Astrocyte (in vitro differentiated cells and primary cell): ENCODE results near the gene CAND2. TPM values are rescaled to one million over a fixed set of nuclear protein-coding genes. Genes with fewer than 3 reads are reported as not detected.

ENCODE experiments used
- DNase-seq: peaks from one replicate; pipeline ENCODE4 v3.0.0-alpha.2; 2010; ENCODE audit warnings: low read depth
- FAIRE-seq: peaks from 2 replicates; lab custom pipeline; 2011; peaks lifted over from hg19 to GRCh38; lab: Jason Lieb, UNC
- H2AFZ ChIP-seq: 2 replicates; pipeline ENCODE4 v1.6.0; 2012; ENCODE audit warnings: low read depth, low read length, inconsistent platforms
- H3K27ac ChIP-seq: 2 replicates; pipeline ENCODE4 v1.5.1; 2011; ENCODE audit warnings: low read depth, low read length, inconsistent platforms
- H3K27me3 ChIP-seq: 2 replicates; pipeline ENCODE4 v1.6.0; 2011; ENCODE audit warnings: low read length, inconsistent platforms; ENCODE audit not compliant: insufficient read depth
- H3K36me3 ChIP-seq: 2 replicates; pipeline ENCODE4 v1.5.1; 2011; ENCODE audit warnings: low read length, inconsistent platforms; ENCODE audit not compliant: insufficient read depth
- H3K4me1 ChIP-seq: 2 replicates; pipeline ENCODE4 v1.5.1; 2011; ENCODE audit warnings: low read length, inconsistent platforms; ENCODE audit not compliant: insufficient read depth
- H3K4me2 ChIP-seq: 2 replicates; pipeline ENCODE4 v1.6.0; 2012; ENCODE audit warnings: low read length, inconsistent platforms
- H3K4me3 ChIP-seq: 2 replicates; pipeline ENCODE4 v1.5.1; 2011; ENCODE audit warnings: low read depth, mild to moderate bottlenecking, low read length, inconsistent platforms; ENCODE audit not compliant: insufficient read depth
- H3K79me2 ChIP-seq: 2 replicates; pipeline ENCODE4 v1.6.0; 2012; ENCODE audit warnings: mild to moderate bottlenecking, low read length, inconsistent platforms; ENCODE audit not compliant: insufficient read depth
- H3K9ac ChIP-seq: 2 replicates; pipeline ENCODE4 v1.6.0; 2012; ENCODE audit warnings: mild to moderate bottlenecking, low read length, inconsistent platforms
- H3K9me3 ChIP-seq: 2 replicates; pipeline ENCODE4 v1.5.1; 2012; ENCODE audit warnings: low read depth, mild to moderate bottlenecking, low read length, inconsistent platforms; ENCODE audit not compliant: insufficient read depth
- H4K20me1 ChIP-seq: 2 replicates; pipeline ENCODE4 v1.6.0; 2012; ENCODE audit warnings: low read length, inconsistent platforms; ENCODE audit not compliant: insufficient read depth
- H3K27ac Mint-ChIP-seq: one replicate; pipeline ENCODE4 v1.8.0; 2021; ENCODE audit warnings: mild to moderate bottlenecking, mixed read lengths; ENCODE audit not compliant: unreplicated experiment
- H3K27me3 Mint-ChIP-seq: one replicate; pipeline ENCODE4 v1.8.0; 2021; ENCODE audit warnings: low read depth, mixed read lengths; ENCODE audit not compliant: unreplicated experiment
- H3K36me3 Mint-ChIP-seq: one replicate; pipeline ENCODE4 v1.8.0; 2021; ENCODE audit warnings: low read depth, mixed read lengths; ENCODE audit not compliant: unreplicated experiment
- H3K4me1 Mint-ChIP-seq: one replicate; pipeline ENCODE4 v1.8.0; 2021; ENCODE audit warnings: low read depth, mixed read lengths; ENCODE audit not compliant: unreplicated experiment
- H3K4me3 Mint-ChIP-seq: one replicate; pipeline ENCODE4 v1.8.0; 2021; ENCODE audit warnings: mild to moderate bottlenecking, moderate library complexity, mixed read lengths; ENCODE audit not compliant: unreplicated experiment
- H3K9me3 Mint-ChIP-seq: one replicate; pipeline ENCODE4 v1.8.0; 2021; ENCODE audit warnings: mild to moderate bottlenecking, mixed read lengths; ENCODE audit not compliant: unreplicated experiment
- EZH2 ChIP-seq: IDR thresholded peaks from 2 replicates; pipeline ENCODE4 v1.6.1; 2012; ENCODE audit warnings: mild to moderate bottlenecking, low read length, inconsistent platforms; ENCODE audit not compliant: insufficient read depth
- total RNA-seq: library from RNA; stranded (reverse); gene quantifications from 2 replicates; pipeline ENCODE4 v1.2.1, GENCODE V29; 2021
- TF ChIP-seq, protein P1 (sequence below): IDR thresholded peaks from 2 replicates; pipeline ENCODE4 v1.5.1; 2011; ENCODE audit warnings: low read depth, mild to moderate bottlenecking, inconsistent platforms, low read length, moderate library complexity; ENCODE audit not compliant: insufficient read depth

The CAND2 gene
- total RNA-seq, 1 donor from 2014 or later: 4.6 TPM

GRCh38 chr3:12840591-12841148 is 44.2 kb downstream of the CAND2 start:
- H3K4me3 Mint-ChIP-seq: peak overlapping the region; percentile 99
- peaks cover 38% of the 10 kb centered on the region for H3K36me3 Mint-ChIP-seq
- peaks cover 37% of the 10 kb centered on the region for H3K4me1 Mint-ChIP-seq
- Histone ChIP-seq H3K27me3 (no peaks in the 10 kb centered on the region), H2AFZ (no peak overlapping the region), H4K20me1 (peaks cover 51% of the 10 kb centered on the region), H3K79me2 (peaks cover 56% of the 10 kb centered on the region), H3K4me2 (peak overlapping the region; percentile 98), H3K9me3 (no peaks in the 10 kb centered on the region), H3K27ac (peak overlapping the region; percentile 96), H3K4me1 (peaks cover 25% of the 10 kb centered on the region), H3K9ac (peak overlapping the region; percentile 98), H3K4me3 (peak overlapping the region; percentile 99), H3K36me3 (peaks cover 41% of the 10 kb centered on the region)
- no peaks in the 10 kb centered on the region for H3K9me3 Mint-ChIP-seq
- peak overlapping the region; percentile 98 for H3K27ac Mint-ChIP-seq
- H3K27me3 Mint-ChIP-seq: no peaks in the 10 kb centered on the region
- no peak for TF ChIP-seq EZH2
- TF ChIP-seq, protein P1, sequence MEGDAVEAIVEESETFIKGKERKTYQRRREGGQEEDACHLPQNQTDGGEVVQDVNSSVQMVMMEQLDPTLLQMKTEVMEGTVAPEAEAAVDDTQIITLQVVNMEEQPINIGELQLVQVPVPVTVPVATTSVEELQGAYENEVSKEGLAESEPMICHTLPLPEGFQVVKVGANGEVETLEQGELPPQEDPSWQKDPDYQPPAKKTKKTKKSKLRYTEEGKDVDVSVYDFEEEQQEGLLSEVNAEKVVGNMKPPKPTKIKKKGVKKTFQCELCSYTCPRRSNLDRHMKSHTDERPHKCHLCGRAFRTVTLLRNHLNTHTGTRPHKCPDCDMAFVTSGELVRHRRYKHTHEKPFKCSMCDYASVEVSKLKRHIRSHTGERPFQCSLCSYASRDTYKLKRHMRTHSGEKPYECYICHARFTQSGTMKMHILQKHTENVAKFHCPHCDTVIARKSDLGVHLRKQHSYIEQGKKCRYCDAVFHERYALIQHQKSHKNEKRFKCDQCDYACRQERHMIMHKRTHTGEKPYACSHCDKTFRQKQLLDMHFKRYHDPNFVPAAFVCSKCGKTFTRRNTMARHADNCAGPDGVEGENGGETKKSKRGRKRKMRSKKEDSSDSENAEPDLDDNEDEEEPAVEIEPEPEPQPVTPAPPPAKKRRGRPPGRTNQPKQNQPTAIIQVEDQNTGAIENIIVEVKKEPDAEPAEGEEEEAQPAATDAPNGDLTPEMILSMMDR: no peak
- DNase-seq: no peak
- no peak for FAIRE-seq

DNA sequence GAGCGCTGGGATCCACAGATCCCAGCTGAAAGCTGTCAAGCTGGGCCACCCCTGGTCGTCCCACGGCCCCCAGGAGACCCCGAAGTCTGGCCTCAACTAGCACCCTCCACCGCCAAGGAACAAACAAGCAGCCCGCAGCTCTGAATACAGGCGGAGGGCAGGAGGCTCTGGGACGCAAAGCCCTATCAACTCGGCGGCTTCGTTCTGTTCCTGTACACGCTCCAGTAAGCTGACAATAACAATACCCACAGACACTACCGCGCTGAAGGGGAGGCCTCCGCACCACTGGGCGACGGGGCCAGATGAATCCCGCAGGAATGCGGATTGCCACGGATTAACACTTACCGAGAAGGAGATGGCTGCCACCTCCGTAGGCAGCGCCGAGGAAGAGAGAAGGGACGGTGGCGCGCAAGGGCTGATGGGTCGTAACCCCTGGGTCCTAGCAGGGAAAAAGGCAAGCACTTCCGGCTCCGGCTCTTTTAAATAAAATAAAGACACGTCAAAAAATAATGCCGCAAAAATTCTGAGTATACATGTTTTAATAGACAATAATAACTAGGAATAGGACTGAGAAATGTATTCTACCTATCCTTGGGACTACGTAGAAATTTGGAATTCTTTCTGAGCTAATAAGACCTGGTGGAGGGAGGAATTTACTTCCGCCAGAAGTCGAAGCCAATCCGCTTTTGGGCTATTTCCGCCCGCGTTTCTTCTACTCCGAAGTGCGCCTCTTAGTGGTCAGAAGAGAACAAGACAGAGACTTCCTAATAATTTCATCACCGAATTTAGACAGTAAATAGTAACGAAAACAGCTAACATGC is 44.9 kb downstream of the CAND2 start, which contains the start of gene RPL32:
Gene RPL32, minus strand, starts transcription at position 417 of the 821 bp plus-strand sequence. CDS start 1,328 bp downstream, outside the sequence.
- Histone ChIP-seq H3K9ac (peak within 1 kb of the TSS; percentile 98), H3K27me3 (no peaks in the 10 kb centered on the region), H3K9me3 (no peaks in the 10 kb centered on the region), H3K27ac (peak within 1 kb of the TSS; percentile 96), H3K36me3 (peaks cover 34% of the 10 kb centered on the region), H2AFZ (peak within 1 kb of the TSS; percentile 82), H4K20me1 (peaks cover 45% of the 10 kb centered on the region), H3K4me2 (peak within 1 kb of the TSS; percentile 98), H3K79me2 (peaks cover 50% of the 10 kb centered on the region), H3K4me3 (peak within 1 kb of the TSS; percentile 99), H3K4me1 (peaks cover 25% of the 10 kb centered on the region)
- peaks cover 38% of the 10 kb centered on the region for H3K4me1 Mint-ChIP-seq
- H3K27me3 Mint-ChIP-seq: no peaks in the 10 kb centered on the region
- no peaks in the 10 kb centered on the region for H3K9me3 Mint-ChIP-seq
- DNase-seq: peak; percentile 96
- FAIRE-seq: no peak
- no peak for TF ChIP-seq EZH2
- TF ChIP-seq, protein P1: peak; percentile 98
- peak within 1 kb of the TSS; percentile 99 for H3K4me3 Mint-ChIP-seq
- peaks cover 34% of the 10 kb centered on the region for H3K36me3 Mint-ChIP-seq
- peak within 1 kb of the TSS; percentile 98 for H3K27ac Mint-ChIP-seq
